GM20431 (cell line): Measurements from ENCODE around the gene EIF2S2.

Experiments used
- in situ Hi-C: fragments of 300-500 bp; cut with MseI, MboI; formaldehyde crosslinking; loops from one replicate; pipeline ENCODE4 v1.15.0; 2020; ENCODE audit warnings: low sequenced_read_pairs; ENCODE audit not compliant: unreplicated experiment

The EIF2S2 gene

GRCh38 chr20:34122274-34122980 is 10.4 kb upstream of the EIF2S2 start:
- in situ Hi-C loops = no loop called here

GRCh38 chr20:34120213-34120612 is 8.2 kb upstream of the EIF2S2 start:
- in situ Hi-C loops = no loop called here

GRCh38 chr20:34115232-34115631 is 3.2 kb upstream of the EIF2S2 start:
- in situ Hi-C loops = no loop called here

- in situ Hi-C loops = no loop called here
These were observed 2.8 kb upstream of the EIF2S2 start for GRCh38 chr20:34114809-34115208.

- in situ Hi-C loops = no loop called here
These were observed 608 bp upstream of the EIF2S2 start for GRCh38 chr20:34112600-34113101.

GRCh38 chr20:34110745-34111641 is 1.1 kb downstream of the EIF2S2 start:
- in situ Hi-C loops = no loop called here

- in situ Hi-C loops = no loop called here
These were observed 1.9 kb downstream of the EIF2S2 start for GRCh38 chr20:34110025-34110744.

GRCh38 chr20:34109442-34109841 is 2.6 kb downstream of the EIF2S2 start:
- in situ Hi-C loops = no loop called here

GRCh38 chr20:34108616-34109174 is 3.3 kb downstream of the EIF2S2 start:
- in situ Hi-C loops = no loop called here

- in situ Hi-C loops = no loop called here
These were observed 5.9 kb downstream of the EIF2S2 start for GRCh38 chr20:34105978-34106675.

GRCh38 chr20:34104059-34104458 is 8.0 kb downstream of the EIF2S2 start:
- in situ Hi-C loops = no loop called here

- in situ Hi-C loops = no loop called here
These were observed 9.7 kb downstream of the EIF2S2 start for GRCh38 chr20:34102342-34102741.

GRCh38 chr20:34100576-34100975 is 11.5 kb downstream of the EIF2S2 start:
- in situ Hi-C loops = no loop called here

- in situ Hi-C loops = no loop called here
These were observed 12.4 kb downstream of the EIF2S2 start for GRCh38 chr20:34099675-34100074.

GRCh38 chr20:34098570-34098969 is 13.5 kb downstream of the EIF2S2 start:
- in situ Hi-C loops = no loop called here

- in situ Hi-C loops = no loop called here
These were observed 15.2 kb downstream of the EIF2S2 start for GRCh38 chr20:34096699-34097444.

- in situ Hi-C loops = no loop called here
These were observed 16.2 kb downstream of the EIF2S2 start for GRCh38 chr20:34095825-34096224.

GRCh38 chr20:34093895-34094294 is 18.1 kb downstream of the EIF2S2 start:
- in situ Hi-C loops = no loop called here

GRCh38 chr20:34091637-34092200 is 20.3 kb downstream of the EIF2S2 start:
- in situ Hi-C loops = no loop called here
